ENCODE measurements around the gene HOXB7. TPM values are rescaled to one million over a fixed set of nuclear protein-coding genes. Genes with fewer than 3 reads are reported as not detected.

The HOXB7 gene
- total RNA-seq, 1 donor from 2014 or later: 0.92 TPM

- DNase-seq (ENCODE audit: low spot score): no peak
Observed at GRCh38 chr17:48579471-48579759, 31.4 kb downstream of the HOXB7 start.

- DNase-seq (ENCODE audit: low spot score): no peak
Observed at GRCh38 chr17:48578616-48579470, 32.0 kb downstream of the HOXB7 start.

- peak; percentile 78 for DNase-seq (ENCODE audit: low spot score)
Observed at GRCh38 chr17:48577946-48578615, 32.7 kb downstream of the HOXB7 start, which contains the start of gene HOXB4. Gene HOXB4 (minus strand): TSS chr17:48578350. CDS start chr17:48578319, 31 bp downstream.

- no peak for DNase-seq (ENCODE audit: low spot score)
Observed at GRCh38 chr17:48577330-48577945, 33.4 kb downstream of the HOXB7 start.

- no peak for DNase-seq (ENCODE audit: low spot score)
Observed at GRCh38 chr17:48576479-48577309, 34.1 kb downstream of the HOXB7 start.

GRCh38 chr17:48575673-48576478 is 34.9 kb downstream of the HOXB7 start:
- no peak for DNase-seq (ENCODE audit: low spot score)

GRCh38 chr17:48575066-48575582 is 35.7 kb downstream of the HOXB7 start:
- DNase-seq (ENCODE audit: low spot score): no peak

- no peak for DNase-seq (ENCODE audit: low spot score)
Observed at GRCh38 chr17:48574505-48575065, 36.2 kb downstream of the HOXB7 start.

GRCh38 chr17:48571826-48572417 is 38.9 kb downstream of the HOXB7 start:
- no peak for DNase-seq (ENCODE audit: low spot score)

GRCh38 chr17:48571024-48571818 is 39.6 kb downstream of the HOXB7 start:
- no peak for DNase-seq (ENCODE audit: low spot score)

GRCh38 chr17:48570325-48571023 is 40.3 kb downstream of the HOXB7 start:
- no peak for DNase-seq (ENCODE audit: low spot score)

GRCh38 chr17:48569674-48570324 is 41.0 kb downstream of the HOXB7 start:
- DNase-seq (ENCODE audit: low spot score): no peak

- no peak for DNase-seq (ENCODE audit: low spot score)
Observed at GRCh38 chr17:48569240-48569582, 41.6 kb downstream of the HOXB7 start.

GRCh38 chr17:48568499-48569239 is 42.1 kb downstream of the HOXB7 start:
- DNase-seq (ENCODE audit: low spot score): no peak

- no peak for DNase-seq (ENCODE audit: low spot score)
Observed at GRCh38 chr17:48567646-48568354, 43.0 kb downstream of the HOXB7 start.

- DNase-seq (ENCODE audit: low spot score): no peak
Observed at GRCh38 chr17:48567209-48567608, 43.6 kb downstream of the HOXB7 start.

- DNase-seq (ENCODE audit: low spot score): no peak
Observed at GRCh38 chr17:48566717-48567116, 44.1 kb downstream of the HOXB7 start.
